ENCODE results near the gene HGD. TPM values are rescaled to one million over a fixed set of nuclear protein-coding genes. Genes with fewer than 3 reads are reported as not detected.
"Not testable (repeated sequence)": the region's sequence is repeated elsewhere in the genome, so short reads cannot be mapped to it uniquely, and the experiment has no call there.

HGD gene, protein sequence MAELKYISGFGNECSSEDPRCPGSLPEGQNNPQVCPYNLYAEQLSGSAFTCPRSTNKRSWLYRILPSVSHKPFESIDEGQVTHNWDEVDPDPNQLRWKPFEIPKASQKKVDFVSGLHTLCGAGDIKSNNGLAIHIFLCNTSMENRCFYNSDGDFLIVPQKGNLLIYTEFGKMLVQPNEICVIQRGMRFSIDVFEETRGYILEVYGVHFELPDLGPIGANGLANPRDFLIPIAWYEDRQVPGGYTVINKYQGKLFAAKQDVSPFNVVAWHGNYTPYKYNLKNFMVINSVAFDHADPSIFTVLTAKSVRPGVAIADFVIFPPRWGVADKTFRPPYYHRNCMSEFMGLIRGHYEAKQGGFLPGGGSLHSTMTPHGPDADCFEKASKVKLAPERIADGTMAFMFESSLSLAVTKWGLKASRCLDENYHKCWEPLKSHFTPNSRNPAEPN
- total RNA-seq: not detected
- long read RNA-seq: 0 reads

DNA sequence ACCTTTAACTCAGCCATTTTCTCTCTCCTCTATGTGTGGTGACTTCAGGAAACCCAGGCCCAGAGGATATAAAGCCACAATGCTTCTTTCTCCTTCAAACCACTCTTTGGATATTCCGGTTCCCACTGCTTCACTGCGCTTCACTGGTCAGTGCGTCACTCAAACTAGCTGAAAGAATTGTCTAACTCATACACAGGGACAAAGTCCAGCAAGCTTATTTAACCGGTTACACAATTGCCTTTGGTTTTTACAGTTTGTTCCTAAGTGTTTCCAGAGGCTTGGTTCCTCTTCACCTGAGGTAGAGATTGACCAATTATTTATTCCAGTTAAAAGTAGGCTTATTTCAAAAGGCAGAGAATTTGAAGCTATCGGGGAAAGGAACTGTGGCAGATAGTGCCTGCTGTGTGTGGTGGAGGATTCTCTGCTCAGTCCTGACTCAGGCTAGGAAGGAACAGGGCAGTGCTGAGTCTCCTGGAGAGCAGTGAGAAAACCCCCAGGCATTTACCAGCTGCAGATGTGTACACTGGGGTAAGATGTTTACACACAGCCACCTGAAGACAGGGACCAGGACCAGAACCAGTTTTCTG, at the start of gene HGD:
TSS of gene HGD (minus strand) at position 145 of the 587 bp plus-strand sequence. CDS start at position 17, 128 bp downstream.
- ATAC-seq (no peak), DNase-seq (ENCODE audit: missing footprints) (no peak)
- intact Hi-C loops (cut with DNase I): no loop called here

DNA sequence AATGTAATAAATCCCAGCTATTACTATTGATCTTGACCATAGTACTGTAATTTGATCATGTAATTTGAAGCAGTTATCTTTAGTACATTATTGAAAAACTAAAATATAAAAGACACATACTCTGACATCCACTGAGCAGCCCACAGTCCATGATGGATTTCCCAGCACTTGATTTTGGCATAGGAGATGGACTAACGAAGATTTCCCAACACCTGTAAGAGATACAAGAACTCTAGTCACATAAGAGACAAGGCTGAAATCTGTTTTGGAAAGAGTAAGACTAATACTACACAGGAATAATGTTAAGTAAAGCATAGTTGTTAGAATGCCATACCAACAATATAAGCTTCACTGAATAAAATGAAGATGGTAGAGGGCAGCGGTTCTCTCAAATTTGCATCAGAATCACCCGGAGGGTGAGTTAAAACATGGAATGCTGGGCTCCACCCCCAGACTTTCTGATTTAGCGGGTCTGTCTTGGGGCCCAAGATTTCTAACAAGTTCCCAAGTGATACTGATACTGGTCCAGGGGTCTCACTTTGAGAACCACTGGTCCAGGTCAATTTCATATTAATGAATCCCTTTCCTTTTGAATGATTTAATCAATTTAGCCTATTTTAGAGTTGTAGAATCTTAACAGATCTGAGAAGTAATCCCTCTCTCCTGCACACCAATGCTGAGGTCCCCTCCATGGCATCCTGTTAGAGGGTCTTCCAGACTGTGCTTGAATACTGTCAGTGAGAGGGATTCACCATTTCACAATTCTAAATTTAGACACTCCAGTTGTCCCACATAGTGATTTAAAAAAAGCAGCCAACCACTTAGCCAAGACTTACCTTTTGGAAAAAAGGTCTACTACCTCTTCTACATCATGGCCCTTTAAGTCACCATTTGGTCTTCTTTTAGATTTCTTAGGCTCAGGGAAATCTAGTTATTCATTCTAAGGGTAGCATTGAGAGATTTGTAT, 48.8 kb upstream of the HGD start:
- no peak for DNase-seq (ENCODE audit: missing footprints)
- no peak for ATAC-seq
- intact Hi-C loops (cut with DNase I): no loop called here

DNA sequence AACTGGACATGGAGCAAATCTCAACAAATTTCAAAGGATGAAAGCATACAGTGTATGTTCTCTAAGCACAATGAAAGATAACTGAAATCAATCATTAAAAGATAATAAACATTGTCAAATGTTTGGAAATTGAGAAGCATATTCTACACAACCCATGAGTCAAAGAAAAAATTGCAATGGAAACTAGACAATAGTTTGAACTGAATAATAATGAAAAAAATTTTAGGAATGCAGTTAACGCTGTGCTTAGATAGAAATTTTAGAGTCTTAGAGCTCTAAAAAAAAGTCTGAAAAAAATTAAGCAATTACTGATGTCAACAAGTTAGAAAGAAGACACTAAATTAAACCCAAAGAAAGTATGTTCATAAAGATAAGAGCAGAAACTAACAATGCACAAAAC, 44.8 kb upstream of the HGD start:
- intact Hi-C loops (cut with DNase I): no loop called here
- no peak for DNase-seq (ENCODE audit: missing footprints)
- ATAC-seq: no peak

DNA sequence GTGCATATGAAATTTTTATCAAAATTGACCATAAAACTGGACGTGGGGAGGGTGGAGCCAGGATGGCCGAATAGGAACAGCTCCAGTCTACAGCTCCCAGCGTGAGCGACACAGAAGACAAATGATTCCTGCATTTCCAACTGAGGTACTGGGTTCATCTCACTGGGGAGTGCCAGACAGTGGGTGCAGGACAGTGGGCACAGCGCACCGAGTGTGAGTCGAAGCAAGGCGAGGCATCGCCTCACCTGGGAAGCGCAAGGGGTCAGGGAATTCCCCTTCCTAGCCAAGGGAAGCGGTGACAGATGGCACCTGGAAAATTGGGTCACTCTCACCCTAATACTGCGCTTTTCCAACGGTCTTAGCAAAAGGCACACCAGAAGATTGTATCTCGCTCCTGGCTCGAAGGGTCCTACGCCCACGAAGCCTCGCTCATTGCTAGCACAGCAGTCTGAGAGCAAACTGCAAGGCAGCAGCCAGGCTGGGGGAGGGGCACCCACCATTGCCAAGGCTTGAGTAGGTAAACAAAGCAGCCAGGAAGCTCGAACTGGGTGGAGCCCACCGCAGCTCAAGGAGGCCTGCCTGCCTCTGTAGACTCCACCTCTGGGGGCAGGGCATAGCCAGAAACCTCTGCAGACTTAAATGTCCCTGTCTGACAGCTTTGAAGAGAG, 37.3 kb upstream of the HGD start:
- ATAC-seq; DNase-seq (ENCODE audit: missing footprints); intact Hi-C loops (cut with DNase I): not testable (repeated sequence)

DNA sequence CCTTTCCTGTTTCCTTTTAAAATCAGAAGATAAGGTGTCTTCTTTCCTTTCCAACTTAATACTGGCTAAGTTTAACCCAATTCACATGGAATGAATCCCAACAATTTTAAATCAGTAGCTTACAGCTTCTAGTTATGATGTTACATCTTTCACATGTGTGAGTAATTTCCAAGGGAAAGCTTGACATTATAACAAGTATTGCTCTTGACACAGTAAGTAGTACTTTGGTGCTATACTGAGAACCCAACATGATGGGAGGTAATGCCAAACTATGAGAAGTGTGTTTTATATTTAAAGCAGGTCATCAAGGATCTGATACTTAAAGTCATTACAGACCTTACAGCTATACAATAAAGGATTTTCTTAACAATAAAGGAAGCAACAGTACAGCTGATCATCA, 31.2 kb upstream of the HGD start:
- intact Hi-C loops (cut with DNase I): no loop called here
- ATAC-seq (no peak), DNase-seq (ENCODE audit: missing footprints) (no peak)

DNA sequence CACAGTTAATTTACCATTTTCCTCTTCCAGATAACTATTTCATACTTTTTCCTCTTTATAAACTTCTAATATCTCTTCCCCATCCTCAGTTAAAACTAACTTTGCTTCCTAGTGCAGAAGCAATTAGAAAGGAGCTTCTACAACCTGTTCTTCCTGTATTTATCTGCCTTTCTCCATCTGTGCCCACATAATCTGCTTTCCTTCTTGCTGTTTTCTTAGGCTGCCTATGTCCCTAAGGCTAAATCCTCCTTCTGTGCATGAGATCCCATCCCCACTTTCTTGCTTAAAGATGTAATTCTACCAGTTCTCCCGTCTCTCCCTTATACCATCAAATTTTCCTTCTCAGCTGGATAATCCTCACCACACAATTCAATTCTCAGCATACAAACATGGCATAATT, 28.3 kb upstream of the HGD start:
- intact Hi-C loops (cut with DNase I): no loop called here
- ATAC-seq (no peak), DNase-seq (ENCODE audit: missing footprints) (no peak)

DNA sequence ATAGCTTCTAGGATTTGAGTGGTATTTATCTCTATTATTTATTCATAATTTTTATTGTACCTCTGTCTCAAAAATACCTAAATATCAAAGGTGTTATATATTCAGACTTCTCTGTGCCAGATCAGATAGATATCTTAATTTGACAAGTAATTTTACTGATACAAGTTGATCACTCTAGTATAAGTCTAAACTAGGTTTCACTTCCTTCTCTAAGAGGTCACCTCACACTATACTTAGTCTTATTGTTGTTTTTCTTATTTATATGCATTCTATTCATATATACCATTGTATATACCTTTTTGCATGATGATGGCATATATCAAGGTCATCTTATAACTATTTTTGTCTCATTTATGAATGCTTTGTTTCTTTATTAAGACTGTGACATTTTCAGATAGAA, 26.4 kb upstream of the HGD start:
- DNase-seq (ENCODE audit: missing footprints): no peak
- intact Hi-C loops (cut with DNase I): no loop called here
- ATAC-seq: no peak

DNA sequence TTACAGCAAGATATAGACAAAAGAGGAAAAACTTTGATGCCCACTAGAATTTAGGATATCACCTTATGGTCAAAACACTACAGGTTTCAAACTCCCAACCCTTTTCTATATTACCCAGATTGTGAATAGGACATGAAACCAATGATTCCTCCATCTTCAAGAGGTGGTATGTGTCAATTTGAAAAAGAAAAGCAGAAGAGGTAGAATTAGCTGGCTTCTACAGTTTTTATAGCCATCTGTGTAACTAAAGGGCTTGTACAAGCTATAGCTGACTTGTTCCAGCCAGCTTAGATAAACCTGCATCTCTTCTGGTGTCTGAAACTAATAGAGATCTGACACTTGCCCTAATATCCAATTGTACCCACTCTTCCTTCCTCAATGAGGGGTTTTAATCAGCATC, 24.9 kb upstream of the HGD start:
- intact Hi-C loops (cut with DNase I): no loop called here
- no peak for DNase-seq (ENCODE audit: missing footprints)
- ATAC-seq: no peak

DNA sequence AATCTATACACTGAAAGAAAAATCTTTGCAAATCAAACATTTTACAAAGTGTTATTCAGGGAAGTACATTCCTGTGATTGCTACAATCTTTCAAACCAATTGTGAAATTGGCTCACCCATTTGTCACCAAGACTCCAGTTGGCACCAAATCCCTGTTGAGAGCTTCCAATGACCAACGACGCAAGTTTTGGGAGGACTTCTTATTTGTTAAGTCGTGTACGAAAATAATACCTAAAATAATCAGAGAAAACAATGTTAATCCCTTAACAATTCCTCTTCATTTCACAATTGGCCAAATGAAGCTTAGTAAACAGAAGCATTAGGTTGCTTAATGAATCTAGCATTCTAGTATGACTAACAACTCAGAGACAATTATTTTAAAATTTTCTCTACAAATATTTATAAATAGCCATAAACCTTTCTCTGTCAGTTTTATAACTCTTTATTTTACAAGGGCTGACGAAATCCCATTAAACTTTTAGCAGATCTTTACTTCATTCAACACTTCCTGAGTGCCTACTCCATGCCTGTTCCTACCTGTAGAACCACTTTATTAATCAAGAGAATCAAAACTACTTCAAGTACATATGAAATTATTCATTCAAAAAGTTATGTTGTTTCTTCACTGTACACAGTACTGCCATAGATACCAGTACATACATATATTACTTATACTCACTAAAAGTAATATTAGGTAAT, 24.0 kb upstream of the HGD start:
- intact Hi-C loops (cut with DNase I): no loop called here
- DNase-seq (ENCODE audit: missing footprints) (no peak), ATAC-seq (no peak)

DNA sequence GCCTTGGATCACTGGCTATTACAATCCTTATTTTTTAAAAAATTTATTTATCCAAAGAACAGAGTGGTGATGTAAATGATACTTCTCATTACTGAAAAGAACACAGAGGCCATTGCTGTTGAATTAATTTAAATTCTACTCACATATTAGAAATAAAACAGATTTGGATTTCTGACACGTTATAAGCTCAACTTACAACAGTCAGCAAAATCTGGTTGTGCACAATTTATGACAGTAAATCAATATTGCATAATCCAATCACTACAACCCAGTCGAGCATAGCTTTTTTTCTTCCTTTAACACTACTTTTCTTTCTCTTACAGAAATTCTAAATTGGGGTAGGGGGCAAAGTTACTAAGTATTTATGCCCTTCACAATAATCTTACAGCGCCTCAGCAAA, 17.3 kb upstream of the HGD start:
- intact Hi-C loops (cut with DNase I): no loop called here
- no peak for ATAC-seq
- no peak for DNase-seq (ENCODE audit: missing footprints)

DNA sequence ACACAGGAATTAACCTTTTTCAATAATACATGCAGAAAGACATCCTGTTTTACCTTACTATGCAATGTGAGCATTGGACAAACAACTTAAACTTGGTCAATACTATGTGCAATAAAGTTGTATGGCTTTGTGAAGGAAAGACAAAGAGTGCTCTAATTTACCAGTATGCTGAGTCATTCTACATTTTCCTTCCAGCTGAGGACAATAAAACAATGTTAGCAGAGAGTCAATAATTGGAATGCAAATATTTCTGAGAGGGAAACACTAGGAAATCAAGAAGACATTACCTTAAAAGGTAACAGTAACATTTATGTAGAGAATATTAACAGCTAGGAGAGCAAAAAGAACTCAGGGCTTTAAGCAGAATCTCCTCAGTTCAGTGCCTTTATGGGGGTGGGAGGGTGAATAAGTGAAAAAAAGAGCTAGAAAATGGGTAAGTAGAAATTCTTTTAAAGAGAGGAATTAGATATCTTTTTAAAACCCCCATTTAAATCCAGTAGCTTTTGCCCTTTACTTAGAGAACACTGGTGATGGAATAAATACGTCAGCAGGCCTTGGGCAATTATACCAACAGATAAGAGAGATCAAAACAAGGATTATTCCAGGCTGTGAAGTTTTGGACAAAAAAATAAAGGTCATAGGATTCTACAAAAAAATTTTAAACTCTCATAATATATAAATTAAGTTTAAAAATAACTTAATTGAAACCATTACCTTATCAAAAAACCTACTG, 11.6 kb upstream of the HGD start:
- DNase-seq (ENCODE audit: missing footprints) (no peak), ATAC-seq (no peak)
- intact Hi-C loops (cut with DNase I): no loop called here

DNA sequence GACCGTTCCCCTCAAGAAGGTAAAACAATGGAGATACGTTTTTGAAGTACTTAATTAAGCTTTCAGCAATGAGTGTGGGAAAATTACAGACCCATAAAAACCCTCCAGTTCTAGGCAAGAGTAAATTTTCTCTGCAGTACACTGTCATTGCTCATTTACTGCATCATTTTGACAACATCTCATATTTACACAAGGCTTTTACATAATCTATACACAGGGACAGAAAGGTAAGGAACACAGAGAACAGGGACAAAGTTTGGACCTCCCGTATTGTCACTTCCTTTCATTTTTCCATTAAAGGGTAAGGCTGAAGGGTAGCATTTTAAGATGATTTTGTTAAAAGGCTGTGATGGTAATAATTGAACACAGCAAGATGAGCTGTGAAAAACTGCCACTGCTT, 7.4 kb upstream of the HGD start:
- DNase-seq (ENCODE audit: missing footprints) (no peak), ATAC-seq (no peak)
- intact Hi-C loops (cut with DNase I): no loop called here

DNA sequence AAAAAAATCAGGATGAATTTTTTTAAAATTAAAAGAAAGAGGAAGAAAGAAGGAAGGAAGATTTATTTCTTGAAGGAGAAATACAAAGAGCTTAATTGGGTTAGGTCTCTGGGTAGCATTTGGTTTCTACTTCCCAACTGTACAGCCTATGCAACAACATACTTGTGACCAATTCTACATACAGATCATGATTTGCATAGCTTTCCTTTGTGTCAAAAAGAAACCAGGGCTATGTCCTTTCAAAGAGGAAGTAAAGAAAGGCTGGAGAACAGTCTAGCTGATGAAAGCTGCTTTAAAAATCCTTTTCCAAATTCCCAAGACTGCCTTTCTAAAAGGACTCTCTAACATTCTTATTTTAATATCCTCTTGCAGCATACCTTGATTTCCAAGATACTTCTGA, 6.1 kb upstream of the HGD start:
- DNase-seq (ENCODE audit: missing footprints): no peak
- no peak for ATAC-seq
- intact Hi-C loops (cut with DNase I): no loop called here

DNA sequence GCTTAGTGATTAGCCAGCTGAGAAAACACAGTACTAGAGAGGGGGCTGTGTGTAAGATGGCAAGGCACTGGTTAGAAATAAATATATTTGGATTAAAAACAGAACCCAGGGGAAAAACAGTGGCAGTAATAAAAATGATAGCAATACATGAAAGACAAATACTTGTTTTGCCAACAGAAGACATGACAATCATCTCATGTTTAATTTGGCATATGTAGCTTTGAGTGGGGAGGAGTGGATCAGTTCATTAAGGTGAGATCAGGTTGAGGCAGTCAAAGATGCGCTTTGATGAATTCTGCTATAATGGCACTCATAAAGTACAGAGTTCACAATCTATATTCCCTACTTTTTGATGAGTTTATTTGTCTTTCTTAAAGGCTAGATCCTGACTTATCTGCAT, 3.4 kb upstream of the HGD start:
- ATAC-seq: no peak
- intact Hi-C loops (cut with DNase I): no loop called here
- no peak for DNase-seq (ENCODE audit: missing footprints)

DNA sequence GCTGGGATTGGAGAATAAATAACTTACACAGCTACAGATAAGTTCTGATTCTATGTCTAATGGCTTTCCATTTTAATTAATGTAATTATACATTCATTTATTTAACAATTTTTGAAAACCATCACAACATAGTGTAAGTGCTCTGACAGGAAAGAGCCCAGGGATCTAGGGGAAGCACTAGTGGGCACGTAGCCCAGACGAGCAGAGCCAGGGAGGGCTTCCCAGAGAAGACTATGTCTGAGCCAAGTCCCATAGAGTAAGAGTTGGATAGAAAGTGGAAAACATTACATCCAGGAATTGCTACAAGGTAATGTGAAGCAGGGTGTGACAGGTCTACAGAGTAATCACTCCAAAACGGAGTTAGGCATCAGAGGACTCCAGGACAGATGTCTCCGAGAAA, 2.9 kb upstream of the HGD start:
- ATAC-seq (no peak), DNase-seq (ENCODE audit: missing footprints) (peak; percentile 32)
- intact Hi-C loops (cut with DNase I): no loop called here

DNA sequence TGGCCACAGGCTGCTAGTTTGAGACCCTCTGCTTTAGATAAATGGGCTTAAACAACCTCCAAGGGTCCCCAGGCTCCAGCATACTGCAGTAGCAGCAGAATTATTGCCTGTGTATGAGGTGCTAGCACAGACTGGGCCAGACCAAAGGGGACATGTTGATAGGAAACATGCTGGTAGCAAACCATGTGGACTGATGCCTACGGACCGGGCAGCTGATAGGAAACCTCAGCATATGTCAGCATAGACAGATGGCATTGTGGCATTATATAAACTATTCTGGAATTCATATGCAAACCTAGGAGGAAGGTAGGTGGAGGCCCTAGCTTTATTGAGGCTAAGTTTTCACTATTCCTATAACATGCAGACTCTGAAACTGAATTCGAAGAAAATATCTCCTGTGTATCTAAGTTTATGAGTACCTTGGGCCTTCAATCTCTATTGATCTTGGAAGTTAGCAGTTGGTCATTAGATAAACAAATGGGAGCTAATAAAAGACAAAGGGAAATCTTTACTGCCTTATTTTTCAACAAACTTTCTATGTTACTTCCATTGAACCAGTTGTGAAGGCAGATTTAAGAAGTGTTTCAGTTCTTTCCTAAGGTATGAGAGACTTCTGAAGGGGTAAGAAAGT, 1.7 kb upstream of the HGD start:
- DNase-seq (ENCODE audit: missing footprints) (no peak), ATAC-seq (no peak)
- intact Hi-C loops (cut with DNase I): no loop called here

DNA sequence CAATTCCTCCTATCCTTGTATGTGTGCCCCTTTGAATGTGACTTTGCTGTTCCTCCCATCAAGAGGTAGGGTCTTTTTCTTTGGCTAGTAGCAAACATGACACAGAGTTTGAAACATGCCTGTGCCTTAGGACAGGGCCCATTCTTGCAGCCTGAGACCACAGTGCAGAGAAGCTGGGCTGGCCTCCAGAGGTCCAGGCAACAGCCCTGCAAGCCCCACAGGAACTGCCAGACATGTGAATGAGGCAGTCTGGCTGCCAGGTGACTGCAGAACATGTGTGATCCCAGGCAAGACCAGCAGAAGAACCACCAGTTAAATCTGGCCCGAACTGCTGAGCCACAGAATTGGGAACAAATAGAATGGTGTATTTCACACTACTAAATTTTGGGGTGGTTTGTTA, 1.2 kb upstream of the HGD start:
- DNase-seq (ENCODE audit: missing footprints): no peak
- ATAC-seq: no peak
- intact Hi-C loops (cut with DNase I): no loop called here

Data from Right ventricle myocardium inferior (tissue), 1 donor.